GM20000 (cell line): ENCODE measurements around the gene TLK2.

ENCODE experiments used
- DNase-seq: peaks from one replicate; pipeline ENCODE4 v3.0.0; 2012; ENCODE audit warnings: low spot score
- TF ChIP-seq, protein P1 (sequence below): IDR thresholded peaks from 2 replicates; pipeline ENCODE4 v1.5.1; 2012; ENCODE audit warnings: mild to moderate bottlenecking, control low read depth; ENCODE audit errors: extremely low read depth, missing control alignments

The TLK2 gene

DNA sequence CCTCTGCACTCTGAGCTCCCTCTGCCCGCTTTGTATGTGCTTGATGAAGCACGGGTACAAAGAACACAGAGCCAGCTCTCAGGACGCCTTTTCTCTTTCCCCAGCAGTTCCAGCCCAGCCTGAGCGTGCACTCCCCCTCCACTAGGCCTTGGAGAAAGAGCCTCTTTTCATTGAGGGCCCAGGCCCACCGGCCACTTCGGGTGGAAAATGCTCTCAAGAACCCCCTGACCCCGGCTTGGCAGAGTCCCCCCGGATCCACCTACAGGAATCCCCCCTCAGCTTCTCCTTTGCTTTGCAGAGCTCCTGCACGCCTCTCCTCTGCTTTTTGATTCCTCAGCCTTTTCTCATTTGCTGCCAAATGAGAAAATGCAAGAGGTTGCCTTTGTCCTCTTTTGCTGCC, 179.1 kb downstream of the TLK2 start:
- TF ChIP-seq, protein P1, sequence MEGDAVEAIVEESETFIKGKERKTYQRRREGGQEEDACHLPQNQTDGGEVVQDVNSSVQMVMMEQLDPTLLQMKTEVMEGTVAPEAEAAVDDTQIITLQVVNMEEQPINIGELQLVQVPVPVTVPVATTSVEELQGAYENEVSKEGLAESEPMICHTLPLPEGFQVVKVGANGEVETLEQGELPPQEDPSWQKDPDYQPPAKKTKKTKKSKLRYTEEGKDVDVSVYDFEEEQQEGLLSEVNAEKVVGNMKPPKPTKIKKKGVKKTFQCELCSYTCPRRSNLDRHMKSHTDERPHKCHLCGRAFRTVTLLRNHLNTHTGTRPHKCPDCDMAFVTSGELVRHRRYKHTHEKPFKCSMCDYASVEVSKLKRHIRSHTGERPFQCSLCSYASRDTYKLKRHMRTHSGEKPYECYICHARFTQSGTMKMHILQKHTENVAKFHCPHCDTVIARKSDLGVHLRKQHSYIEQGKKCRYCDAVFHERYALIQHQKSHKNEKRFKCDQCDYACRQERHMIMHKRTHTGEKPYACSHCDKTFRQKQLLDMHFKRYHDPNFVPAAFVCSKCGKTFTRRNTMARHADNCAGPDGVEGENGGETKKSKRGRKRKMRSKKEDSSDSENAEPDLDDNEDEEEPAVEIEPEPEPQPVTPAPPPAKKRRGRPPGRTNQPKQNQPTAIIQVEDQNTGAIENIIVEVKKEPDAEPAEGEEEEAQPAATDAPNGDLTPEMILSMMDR, result no peak
- DNase-seq, result no peak

DNA sequence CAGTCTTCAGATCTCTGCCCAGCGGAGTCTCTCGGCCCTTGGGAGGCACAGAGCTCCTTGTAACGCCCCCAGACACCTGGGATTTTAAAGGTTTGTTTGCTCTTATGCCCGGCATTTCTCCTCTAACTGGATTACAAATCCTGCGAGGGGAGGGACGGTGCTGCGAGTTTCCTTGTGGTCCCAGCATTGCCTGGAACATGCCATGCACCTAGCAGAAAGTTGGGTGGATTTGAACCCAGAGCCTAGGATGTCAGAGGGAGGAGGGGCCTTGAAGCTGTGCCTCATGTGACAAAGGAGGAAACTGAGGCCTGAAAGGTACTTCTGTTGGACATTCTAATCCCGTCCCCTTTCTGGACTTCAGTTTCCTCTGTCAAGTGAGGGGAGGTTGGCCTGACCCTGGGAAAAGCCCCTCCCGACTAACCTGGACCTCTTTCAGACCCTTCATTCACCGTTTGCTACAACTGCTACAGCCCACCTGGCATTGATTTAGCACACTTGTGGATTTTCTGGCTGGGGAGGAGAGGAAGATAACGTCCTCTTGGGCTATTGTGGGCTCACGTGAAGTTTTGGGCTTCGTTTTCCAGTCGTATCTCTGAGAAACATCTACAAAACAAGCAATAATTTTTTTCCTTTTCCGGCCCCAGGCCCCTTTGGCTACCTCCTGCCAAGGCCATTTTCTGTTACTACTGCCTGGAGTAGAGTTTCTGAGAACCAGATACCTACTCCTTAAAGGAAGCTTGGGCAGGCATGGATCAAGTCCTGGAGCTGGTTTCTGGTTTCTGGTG, 179.7 kb downstream of the TLK2 start:
- DNase-seq, result no peak
- TF ChIP-seq, protein P1, result no peak

DNA sequence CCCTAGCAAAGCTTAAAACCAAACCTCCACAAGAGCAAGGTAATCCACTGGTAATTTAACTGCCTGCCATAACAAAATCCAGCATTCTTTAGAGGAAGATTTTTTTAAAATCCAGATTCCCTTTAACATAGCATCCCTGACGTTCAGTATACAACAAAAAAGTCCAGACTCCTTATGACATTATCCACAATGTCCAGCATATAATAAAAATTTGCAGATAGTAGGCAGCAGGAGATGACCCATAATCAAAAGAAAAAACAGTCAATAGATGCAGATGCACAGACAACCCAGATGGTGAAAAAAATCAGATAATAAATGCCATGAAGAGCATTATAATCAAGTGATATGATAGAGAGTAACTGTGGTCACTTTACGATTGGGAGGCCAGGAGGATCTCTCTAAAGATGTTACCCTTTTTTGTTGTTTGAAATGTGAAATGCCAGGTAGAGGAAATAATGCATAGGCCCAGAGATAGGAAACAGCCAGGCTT, 182.0 kb downstream of the TLK2 start:
- TF ChIP-seq, protein P1, result no peak

DNA sequence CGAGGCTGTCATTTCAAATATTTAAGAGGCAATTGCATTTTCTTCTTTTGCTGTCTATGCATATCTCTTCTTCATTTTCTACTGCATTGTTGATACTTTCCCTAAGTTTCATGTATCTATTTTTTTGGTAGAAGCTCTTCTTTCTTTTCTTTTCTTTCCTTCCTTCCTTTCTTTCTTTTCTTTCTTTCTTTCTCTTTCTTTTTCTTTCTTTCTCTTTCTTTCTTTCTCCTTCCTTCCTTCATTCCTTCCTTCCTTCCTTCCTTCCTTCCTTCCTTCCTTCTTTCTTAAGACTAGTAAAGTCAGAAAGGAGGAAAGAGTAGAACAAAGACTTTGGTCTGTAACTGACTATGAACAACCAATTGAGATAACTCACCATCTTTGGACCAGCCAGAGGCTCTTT, 182.7 kb downstream of the TLK2 start:
- TF ChIP-seq, protein P1, result no peak

More for the DNA sequence above, 182.0 kb downstream of the TLK2 start:
- no peak for DNase-seq

DNA sequence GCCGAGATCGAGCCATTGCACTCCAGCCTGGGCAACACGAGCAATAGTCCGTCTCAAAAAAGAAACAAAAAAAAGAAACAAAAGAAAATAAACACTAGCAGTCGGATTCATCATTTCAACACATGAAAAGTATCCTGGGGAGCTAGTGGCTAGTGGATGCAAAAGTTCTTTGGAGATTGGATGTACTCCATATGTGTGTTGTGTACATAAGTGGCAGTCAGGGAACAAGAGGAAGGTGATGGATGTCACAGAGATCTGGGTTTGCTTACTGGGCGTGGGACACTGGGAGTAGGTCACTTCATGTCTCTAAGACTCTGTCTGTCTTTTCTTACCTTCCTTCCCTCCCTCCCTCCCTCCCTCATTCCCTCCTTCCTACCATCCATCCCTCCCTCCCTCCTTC, 184.2 kb downstream of the TLK2 start:
- TF ChIP-seq, protein P1, result no peak
- no peak for DNase-seq

More for the DNA sequence above, 182.7 kb downstream of the TLK2 start:
- DNase-seq, result no peak
